GM12892 (cell line): Measurements from ENCODE around the gene NCOR1.

Source experiments
- POLR2A ChIP-seq: IDR thresholded peaks from 2 replicates; pipeline ENCODE4 v1.6.1; 2011; ENCODE audit warnings: low read depth, low read length, control low read depth
- POLR2AphosphoS5 ChIP-seq: IDR thresholded peaks from 2 replicates; pipeline ENCODE4 v1.6.1; 2011; ENCODE audit warnings: low read depth, low read length, control low read depth
- TAF1 ChIP-seq: IDR thresholded peaks from 2 replicates; pipeline ENCODE4 v1.6.1; 2011; ENCODE audit warnings: low read depth, mild to moderate bottlenecking, control low read depth, low read length, borderline replicate concordance

GRCh38 chr17:16026895-16027294 lies 188.4 kb downstream of the NCOR1 start:
- TF ChIP-seq POLR2A (no peak), POLR2AphosphoS5 (no peak), TAF1 (no peak)
